Activated CD8-positive, alpha-beta memory T cell treated with anti-CD3 and anti-CD28 coated beads for 24 hours (primary cell): Measurements from ENCODE around the gene ARGLU1.

ENCODE experiments used
- DNase-seq: peaks from one replicate; pipeline ENCODE4 v3.0.0-alpha.2; 2020

ARGLU1 gene

DNA sequence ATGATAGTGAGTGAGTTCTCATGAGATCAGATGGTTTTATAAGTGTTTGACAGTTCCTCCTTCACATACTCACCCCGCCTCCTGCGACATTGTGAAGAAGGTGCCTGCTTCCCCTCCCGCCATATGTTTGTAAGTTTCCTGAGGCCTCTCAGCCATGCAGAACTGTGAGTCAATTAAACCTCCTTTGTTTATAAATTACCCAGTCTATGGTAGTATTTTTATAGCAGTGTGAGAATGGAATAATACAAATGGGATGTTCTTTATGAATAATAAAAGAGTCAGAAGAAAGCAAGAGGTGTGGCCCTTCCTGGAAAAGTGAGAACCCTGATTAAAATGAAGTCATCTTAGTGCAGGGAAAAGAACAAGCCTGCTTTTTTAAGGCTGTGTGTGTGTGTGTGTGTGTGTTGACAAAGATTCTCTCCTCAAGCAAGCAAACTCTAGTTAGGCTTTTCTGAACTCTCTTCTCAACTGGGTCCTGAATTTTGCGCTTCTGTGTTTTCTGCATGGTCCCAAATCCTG lies 18.8 kb upstream of the ARGLU1 start:
- no peak for DNase-seq

DNA sequence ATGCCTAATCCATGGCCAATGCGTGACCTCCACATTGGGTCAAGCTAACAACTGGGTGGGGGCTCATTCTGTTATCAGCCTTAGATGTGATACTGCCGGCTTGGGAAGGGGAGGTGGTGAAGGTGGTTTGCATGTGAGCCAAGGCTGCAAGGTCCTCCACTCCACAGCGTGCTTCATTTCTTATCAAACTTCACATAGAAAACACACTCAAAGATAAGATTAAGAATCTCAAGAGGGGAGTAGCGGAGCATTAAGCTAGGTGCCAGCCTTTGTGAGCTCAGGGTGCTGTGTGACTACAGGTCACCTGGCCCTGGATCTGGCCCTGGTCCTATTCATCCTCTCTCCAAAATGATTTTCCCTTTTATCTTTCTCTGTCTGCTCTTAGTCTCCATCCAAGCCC lies 13.3 kb upstream of the ARGLU1 start:
- no peak for DNase-seq

DNA sequence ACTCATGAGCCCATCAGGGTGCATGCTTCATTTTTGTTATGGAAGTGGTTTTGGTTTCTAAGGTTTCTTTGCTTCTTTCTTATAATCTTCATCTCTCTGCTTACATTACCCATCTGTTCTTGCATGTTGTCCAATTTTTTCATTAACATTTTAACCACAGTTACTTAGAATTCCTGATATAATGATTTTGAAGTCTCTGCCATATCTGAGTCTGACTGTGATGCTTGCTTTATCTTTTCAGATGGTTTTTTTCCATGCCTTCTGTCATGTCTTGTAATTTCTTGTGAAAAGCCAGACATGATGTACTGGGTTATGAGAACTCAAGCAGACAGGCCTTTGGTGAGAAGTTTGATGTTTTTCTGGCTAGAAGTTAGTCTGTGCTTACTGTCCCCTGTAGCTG lies 8.0 kb upstream of the ARGLU1 start:
- no peak for DNase-seq

DNA sequence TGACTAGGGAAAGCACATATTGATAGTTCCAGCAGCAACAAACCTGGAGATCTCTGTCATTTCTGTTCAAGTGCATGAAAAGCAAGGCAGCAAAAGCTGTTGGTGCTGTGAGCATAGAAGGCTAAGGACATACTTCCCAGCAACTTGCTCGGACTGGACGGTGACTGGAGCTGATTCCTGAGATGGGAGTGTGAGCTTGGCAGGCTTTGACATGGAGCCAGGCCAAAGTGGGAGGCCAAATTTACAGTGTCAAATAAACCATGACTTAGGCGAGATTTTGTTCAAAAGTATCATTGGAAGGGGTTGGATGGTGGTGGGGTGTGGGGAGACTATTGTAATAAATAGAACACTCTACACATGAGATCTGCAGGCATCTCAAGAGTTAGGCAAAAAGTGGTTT lies 5.9 kb upstream of the ARGLU1 start:
- no peak for DNase-seq

DNA sequence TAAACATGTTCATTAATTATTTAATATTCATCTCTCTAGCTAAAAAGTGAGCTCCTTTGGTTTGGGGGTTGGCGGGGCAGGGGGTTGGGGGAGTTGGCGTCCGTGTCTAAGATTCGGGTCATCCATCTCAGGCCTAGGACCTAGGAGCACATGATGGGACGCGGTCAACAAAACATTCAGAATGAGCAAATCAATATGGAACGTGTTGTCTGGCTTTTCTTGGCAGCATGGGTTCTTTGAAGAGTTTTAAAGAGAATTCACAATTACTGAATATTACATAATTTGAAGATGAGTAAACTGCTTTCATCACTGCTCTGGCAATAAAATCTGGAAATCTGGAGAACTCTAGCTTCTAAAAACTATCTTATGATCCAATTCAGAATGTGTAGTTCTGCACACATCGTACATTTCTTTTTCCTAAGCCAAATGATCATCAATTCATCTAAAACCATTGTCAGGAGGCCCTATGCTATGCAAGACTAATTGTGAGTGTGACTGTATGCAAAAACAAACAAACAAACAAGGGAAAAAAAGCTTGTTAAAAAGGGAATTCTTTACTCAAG lies 5.4 kb upstream of the ARGLU1 start:
- no peak for DNase-seq

DNA sequence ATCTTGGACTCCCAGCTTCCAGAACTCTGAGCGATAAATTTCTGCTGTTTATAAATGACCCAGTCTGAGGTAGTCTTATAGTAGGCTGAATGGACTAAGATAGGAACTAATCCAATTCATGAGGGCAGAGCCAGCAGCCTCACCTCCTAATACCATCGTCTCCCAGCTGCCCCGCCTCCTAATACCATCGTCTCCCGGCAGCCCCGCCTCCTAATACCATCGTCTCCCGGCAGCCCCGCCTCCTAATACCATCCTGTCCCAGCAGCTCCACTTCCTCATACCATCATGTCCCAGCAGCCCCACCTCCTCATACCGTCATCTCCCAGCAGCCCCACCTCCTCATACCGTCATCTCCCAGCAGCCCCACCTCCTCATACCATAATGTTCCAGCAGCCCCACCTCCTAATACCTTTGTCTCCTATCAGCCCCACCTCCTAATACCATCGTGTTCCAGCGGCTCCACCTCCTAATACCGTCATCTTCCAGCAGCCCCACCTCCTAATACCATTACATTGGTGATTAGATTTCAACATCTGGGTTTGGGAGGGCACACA lies 2.4 kb upstream of the ARGLU1 start:
- peak; percentile 76 for DNase-seq

DNA sequence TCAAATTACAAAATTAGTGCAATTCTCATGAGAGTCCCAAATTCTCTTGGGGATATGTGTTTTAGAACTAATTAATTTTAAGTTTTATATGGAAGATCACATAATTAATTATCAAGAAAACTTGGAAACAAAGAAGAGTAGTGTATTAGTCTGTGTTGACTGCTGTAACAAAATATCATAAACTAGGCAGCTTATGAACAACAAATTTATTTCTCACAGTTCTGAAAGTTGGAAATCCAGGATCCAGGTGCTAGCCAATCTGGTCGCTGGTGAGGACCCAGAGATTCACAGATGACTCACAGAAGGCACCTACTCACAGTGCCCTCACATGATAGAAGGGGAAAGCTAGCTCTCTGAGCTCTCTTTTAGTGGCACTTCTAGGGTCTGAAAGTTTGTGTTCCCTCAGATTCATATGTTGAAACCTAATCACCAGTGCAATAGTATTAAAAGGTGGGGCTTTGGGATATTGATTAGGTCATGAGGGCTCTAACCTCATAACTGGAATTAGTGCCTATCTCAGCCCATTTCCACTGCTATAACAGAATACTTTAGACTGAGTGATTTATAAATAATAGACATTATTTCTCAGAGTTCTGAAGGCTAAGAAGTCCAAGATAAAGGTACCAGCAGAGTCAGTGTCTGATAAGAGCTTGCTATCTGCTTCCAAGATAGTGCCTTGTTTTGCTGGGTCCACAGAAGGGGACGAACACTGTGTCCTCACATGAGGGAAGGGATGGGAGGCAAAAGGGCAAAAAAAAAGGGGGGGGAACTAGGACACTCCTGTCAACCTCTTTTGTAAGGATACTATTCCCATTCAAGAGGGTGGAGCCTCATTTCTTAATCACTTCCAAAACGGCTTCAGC lies 1.5 kb upstream of the ARGLU1 start:
- no peak for DNase-seq

DNA sequence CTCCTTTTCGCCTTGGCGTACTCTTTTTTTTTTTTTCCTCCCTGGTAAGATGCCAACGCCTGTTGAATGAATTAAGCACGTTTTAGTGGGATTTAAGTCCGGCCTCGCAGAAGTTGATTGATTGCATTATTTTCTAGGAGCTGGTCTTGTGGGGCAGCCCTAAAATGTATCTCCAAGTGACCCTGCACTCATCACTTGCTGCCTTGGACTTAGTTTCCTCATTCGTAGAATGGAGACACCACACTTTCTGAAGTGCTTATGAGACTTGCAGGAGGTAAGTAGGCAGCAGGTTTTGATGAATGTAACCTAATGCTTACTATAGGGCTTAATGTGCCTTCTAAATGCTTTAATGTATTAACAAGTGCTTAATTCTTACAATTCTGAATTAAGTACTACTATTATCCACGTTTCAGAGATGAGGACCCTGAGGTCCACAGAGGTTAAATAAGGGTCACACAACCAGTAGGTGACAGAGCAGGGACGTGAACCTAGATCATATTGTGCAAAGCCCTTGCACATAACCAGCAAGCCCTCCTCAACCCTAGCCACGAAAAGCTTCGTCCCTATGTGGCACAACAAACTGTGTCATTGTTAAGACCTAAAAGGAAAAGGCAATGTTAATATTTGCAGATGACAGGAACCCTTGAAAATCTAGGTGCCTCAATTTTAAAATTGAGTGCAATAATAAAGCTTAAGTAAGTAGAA lies 514 bp upstream of the ARGLU1 start:
- no peak for DNase-seq

DNA sequence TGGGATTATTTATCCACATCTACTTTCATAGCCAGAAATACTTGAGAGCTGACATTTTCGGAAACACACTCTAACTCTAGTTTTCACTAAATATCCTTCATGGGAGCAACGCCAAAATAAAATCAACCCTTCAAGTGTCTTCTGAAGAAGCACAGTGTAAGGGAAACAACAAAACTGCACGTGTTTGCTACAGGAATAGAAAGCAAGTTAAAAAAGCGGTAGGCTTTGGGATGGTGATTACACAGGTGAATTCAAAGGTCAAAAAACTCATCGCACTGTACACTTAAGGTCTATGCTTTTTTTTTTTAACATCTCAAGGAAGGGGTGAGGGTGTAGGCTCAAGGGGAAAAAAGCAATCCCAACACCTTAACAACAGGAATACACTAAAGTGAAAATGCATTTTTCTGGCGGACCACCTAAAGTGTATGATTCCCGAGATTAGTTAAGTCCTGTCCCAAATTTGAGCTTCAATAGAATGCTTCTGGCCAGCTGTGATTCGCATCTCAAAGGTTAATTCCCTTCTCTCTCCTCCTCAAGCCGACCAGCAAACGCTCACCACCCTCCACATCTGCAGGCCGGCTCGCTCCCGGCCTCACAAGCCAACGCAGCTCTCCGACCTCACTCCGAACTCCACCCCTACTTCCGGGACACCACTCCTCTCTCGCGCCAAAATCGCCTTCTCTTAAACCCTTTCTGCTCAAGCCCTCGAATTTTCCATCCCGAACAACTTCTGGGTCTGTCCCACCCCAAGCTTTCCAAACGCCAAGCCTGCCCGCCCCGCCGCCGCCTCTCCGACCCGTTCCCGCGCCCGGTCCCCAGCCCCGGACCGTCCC lies 1.1 kb downstream of the ARGLU1 start:
- no peak for DNase-seq

DNA sequence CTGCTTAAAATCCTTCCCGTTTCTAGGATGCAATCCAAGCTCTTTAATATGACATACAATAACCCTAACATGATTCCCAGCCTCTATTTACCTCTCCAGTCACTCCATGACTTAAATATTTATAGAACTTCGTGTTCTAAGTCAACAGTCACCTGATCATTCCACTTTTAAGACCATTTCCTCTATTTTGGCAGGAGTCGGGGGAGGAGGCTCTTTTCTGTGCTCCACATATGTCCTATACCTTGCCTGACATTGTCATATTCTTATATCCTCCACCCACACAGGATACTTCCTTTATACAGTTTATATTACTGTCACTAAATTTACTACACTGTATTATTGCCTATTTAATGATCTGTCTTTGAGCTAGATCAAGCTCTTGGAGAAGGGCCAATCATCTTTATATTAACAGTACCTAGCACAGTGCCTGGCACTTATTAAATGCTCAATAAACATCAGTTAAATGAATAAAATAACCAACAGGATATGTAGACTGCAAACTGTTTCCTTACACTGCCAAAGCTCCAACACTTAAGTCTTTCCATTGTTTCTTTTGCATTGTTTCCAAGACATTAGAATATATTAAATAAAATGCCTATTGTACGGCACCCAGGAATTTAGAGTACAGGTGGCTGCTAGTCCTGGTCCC lies 2.7 kb downstream of the ARGLU1 start:
- no peak for DNase-seq

DNA sequence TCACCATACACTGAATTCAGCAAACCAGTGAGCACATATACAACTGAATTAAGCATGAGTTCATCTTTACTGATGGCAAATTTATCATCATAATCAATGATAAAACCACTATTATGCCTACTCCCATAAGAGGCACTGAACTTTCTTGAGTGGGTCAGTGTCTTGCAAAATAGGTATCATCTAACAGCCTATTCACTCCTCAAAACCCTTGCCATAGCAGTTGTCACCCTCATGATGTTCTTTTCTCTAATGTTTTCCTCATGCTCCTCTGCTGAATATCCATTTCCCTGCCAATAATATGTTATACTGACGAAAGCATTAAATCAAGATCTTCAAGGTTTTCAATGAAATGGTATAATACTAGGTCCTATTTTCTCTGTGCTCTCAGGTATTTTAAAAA lies 5.6 kb downstream of the ARGLU1 start:
- DNase-seq: no peak

DNA sequence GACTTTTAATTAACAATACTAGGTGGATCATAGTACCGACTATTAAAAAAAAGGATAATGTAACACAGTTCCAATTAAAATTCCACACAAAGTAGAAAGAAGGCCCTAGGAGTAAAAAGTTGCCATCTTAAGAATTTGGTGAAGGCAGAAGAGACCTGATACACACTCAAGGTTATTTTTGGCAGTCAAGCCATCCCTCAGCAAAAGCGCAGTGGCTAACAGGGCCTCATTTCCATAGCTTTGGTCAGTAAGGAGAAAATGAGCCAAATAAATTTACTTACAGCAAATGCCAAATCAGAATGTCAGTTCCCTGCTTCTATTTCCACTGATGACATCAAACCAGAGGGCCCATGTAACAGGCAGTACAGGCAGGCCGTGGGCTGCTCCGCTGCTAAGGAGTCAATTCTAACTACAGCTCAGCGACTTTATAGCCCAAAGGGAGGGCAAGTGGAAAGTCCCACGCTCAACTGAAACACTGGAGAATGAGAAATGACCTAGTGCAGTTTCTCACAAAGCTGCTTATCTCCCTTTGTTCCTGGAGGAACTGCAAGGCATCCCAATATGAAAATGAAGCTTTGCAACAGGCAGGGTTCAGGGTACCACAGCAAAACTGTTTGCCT lies 6.3 kb downstream of the ARGLU1 start:
- DNase-seq: peak; percentile 65

DNA sequence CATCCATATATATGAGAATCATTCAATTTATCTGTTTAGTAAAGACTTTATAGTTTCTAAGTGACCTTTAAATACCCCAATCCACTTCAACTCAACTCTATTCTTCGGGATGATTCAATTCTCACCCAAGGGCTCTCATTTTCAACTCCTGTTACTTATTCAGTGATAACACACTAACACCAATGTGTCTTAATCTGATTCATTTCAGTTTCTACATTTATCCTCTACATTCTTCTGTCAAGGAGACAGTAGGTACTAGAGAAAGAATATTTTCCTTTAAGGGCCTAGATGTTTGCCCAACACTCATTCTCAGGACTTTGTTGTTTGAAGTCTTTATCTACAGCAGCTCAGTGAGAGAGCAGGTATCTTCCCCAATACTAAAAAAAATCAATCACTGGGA lies 7.1 kb downstream of the ARGLU1 start:
- DNase-seq: no peak

DNA sequence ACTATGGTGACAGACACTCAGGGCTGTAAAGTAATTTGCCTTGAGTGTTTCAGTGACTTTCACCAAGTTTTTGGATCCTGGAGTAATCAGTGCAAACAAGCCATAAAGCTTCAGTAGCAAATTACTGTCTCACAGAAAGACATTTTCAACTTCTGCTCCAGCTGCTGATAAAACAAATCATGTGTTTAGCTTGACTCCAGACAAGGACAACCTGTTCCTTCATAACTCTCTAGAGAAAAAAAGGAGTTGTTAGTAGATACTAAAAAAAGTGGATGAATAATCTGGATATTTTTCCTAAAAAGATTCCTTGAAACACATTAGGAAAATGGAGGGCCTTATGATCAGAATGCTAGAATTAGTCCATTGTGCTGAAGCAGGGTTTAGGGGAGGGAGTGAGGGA lies 9.4 kb downstream of the ARGLU1 start:
- DNase-seq: no peak

DNA sequence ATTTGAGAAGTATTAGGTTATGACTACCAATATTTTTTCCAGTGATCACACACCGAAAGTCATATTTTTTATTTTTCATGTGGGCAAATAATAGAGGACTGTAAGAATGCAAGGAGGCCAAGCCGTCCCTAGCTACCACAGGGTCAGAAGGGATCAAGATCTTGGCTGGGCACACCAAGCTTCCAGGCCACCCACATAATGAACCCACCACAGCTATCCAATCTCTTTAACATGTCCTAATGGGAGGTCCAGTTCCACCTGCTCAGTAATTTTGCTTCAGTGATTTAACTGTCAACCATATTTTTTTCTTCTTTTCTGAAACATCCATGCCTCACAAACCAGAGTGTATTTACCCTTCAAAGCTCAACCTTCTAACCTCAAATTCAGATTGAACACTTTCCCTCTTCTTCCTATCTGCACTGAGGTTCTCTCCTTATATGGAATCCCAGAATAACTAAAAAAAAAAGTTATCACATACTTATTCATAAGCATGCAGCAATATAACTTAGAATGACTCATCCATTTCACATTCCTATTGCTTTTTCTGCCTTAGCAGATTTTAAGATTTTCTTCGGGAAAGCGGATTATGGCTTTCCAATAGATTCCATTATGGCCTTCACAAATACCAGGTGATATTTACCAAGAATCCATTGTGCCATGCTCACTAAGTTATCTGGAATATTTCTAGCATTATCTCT lies 12.2 kb downstream of the ARGLU1 start:
- DNase-seq: no peak

DNA sequence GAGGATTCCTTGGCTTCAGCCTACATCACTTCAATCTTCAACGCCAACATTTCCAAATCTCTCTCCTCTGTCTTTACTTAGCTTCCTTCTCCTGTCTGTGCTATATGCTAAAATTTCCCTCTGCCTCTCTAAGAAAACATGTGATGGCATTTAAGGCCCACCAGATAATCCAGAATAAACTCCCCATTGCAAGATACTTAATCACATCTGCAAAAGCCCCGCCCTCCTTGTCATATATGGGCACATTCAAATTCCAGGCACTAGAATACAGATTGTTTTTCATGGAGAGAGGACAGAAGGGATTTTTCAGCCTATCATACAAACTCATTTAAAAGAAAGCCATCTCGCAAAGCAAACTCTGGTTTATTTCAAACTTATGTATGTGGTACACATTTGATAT lies 16.2 kb downstream of the ARGLU1 start:
- no peak for DNase-seq

DNA sequence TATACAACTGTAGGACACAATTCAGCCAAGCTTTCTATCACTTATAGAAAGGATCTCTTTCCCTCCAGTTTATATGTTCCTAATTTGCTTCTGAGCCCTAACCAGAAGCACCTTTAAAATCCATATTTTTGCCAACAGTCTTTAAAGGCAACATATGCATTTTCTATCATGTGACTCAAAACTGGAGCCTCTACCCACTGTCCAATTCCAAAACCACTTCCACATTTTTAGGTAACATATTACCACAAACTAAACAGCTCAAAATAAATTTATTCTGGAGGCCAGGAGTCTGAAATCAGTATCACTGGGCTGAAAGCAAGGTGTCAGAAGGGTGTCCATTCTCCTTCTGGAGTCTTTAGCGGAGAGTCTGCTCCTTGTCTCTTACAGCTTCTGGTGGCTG lies 16.6 kb downstream of the ARGLU1 start:
- no peak for DNase-seq

DNA sequence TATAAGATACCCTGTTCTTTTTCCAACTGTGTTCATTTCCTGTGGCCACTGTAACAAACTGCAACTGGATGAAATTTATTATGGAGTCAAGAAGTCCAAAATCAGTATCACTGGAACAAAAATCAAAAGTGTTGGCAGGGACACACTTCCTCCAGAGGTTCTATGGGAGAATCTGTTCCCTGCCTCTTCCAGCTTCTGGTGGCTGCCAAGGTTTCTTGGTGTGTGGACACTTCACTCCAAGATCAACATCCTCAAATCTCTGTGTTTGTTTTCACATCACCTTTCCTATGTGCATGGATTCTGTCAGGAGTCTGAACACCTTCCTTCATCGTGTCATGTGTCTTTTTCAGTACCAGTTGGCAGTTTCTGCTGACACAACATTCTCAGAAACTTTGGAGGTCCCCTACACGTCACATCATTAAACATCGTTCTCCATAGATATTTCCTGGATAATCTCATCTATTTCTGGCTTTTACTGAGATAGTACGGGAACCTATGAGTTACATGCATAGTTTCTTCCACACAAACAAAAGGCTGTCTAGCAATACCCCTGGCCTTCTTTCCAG lies 17.3 kb downstream of the ARGLU1 start:
- no peak for DNase-seq

DNA sequence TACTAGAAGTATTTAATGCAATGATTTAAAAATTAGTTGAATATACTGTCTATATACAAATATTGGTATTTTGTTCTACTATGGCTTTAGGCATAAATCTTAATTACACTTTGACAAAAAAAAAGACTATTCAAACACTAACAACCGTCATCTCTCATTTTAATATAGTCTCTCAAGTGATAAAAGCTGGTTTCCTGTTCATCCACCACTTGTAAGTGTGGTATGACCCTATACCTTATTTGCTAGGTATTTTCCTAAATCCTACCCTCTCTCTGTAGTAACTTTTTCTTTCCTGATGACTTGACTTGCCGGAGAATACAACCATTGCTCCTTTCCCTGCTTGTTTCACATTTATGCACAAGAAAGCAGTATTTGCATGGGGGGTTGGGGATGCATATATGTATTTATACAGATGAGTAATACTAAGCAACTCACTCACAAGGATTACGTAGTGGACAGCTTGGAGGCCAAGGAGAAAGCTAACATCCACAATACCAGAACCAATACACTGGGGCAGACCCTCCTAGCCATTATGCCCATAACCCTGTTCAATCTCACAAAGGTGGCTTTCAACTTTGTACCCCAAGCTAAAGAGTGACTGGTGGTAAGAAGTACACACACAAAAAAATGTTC lies 19.8 kb downstream of the ARGLU1 start:
- DNase-seq: no peak

DNA sequence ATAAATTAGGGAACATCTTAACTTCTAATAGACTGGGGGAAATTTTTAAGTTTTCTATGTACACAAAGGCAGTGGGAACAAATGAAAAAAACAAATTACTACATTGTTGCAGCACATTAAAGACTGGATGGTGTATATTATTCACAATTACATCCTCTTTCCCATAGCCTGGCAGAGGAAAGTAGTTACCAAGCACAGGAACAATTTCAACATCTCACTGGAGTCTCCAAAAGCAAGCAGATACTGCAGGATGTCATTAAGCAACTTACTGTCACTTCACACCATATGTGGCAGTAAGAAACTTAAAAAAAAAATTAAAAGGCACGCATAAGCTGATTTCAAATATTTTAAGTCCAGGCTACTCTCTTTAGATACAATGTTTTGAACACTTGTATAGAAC lies 26.1 kb downstream of the ARGLU1 start:
- DNase-seq: no peak
